ENCODE results near the gene OBI1.

OBI1 gene

GRCh38 chr13:78655906-78656305, 3.0 kb downstream of the OBI1 start:
- no peaks in the 10 kb centered on the region for H3K27me3 ChIP-seq (ENCODE audit: control insufficient read depth, low read length)
- peaks cover 33% of the 10 kb centered on the region for H4K20me1 ChIP-seq (ENCODE audit: control insufficient read depth, insufficient read depth, low read depth, low read length)
- peaks cover 18% of the 10 kb centered on the region for H3K4me1 ChIP-seq (ENCODE audit: control insufficient read depth, low read length)
- peaks cover 2% of the 10 kb centered on the region; the same call in 1 of the 2 replicates for H3F3A ChIP-seq (ENCODE audit: control insufficient read depth, insufficient read depth)
- H3K4me2 ChIP-seq (ENCODE audit: low read length) = no peak overlapping the region
- no peaks in the 10 kb centered on the region for H3K9me3 ChIP-seq (ENCODE audit: control insufficient read depth, insufficient read depth, low read length)
- TF ChIP-seq, protein P1, sequence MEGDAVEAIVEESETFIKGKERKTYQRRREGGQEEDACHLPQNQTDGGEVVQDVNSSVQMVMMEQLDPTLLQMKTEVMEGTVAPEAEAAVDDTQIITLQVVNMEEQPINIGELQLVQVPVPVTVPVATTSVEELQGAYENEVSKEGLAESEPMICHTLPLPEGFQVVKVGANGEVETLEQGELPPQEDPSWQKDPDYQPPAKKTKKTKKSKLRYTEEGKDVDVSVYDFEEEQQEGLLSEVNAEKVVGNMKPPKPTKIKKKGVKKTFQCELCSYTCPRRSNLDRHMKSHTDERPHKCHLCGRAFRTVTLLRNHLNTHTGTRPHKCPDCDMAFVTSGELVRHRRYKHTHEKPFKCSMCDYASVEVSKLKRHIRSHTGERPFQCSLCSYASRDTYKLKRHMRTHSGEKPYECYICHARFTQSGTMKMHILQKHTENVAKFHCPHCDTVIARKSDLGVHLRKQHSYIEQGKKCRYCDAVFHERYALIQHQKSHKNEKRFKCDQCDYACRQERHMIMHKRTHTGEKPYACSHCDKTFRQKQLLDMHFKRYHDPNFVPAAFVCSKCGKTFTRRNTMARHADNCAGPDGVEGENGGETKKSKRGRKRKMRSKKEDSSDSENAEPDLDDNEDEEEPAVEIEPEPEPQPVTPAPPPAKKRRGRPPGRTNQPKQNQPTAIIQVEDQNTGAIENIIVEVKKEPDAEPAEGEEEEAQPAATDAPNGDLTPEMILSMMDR (IDR thresholded peaks at IDR 0.05; ENCODE audit: low read depth, low read length, poor library complexity, severe bottlenecking) = no peak
- no peak for TF ChIP-seq EZH2phosphoT487 (IDR thresholded peaks at IDR 0.05; ENCODE audit: borderline replicate concordance, low read length)
- H3K27ac ChIP-seq (ENCODE audit: low read depth, low read length) = no peak overlapping the region
- no peak overlapping the region for H3K4me3 ChIP-seq (ENCODE audit: low read length)
- H3K36me3 ChIP-seq (ENCODE audit: control insufficient read depth, low read length) = peaks cover 29% of the 10 kb centered on the region
- no peaks in the 10 kb centered on the region for H3K9me2 ChIP-seq (replicated peaks; ENCODE audit: control insufficient read depth, low read length)
- H3K79me2 ChIP-seq (ENCODE audit: control insufficient read depth, low read length) = peaks cover 81% of the 10 kb centered on the region

DNA sequence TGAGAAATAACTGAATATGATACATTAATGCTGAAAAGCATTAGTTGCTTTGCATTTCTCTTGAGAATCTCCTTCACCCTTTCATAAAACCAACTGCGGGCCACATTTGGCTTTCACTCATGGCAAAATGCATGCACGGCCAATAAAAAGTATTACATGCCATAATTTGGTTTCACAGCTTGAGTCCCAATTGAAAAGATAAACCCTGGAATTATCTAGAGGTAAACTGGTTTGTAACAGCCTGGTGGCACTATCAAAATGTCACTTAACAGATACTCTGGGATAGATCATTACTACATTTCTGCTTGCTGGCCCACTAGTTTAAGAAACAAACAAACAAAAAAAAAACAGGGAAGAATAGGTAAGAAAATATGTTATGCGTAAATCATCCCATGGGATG, 3.9 kb downstream of the OBI1 start:
- TF ChIP-seq, protein P1 (IDR thresholded peaks at IDR 0.05; ENCODE audit: low read depth, low read length, poor library complexity, severe bottlenecking) = no peak
- TF ChIP-seq EZH2phosphoT487 (IDR thresholded peaks at IDR 0.05; ENCODE audit: borderline replicate concordance, low read length) = no peak
- Histone ChIP-seq H3K9me2 (replicated peaks; ENCODE audit: control insufficient read depth, low read length) (no peaks in the 10 kb centered on the region), H4K20me1 (ENCODE audit: control insufficient read depth, insufficient read depth, low read depth, low read length) (peaks cover 39% of the 10 kb centered on the region), H3F3A (ENCODE audit: control insufficient read depth, insufficient read depth) (no peaks in the 10 kb centered on the region; the same call in 1 of the 2 replicates), H3K9me3 (ENCODE audit: control insufficient read depth, insufficient read depth, low read length) (no peaks in the 10 kb centered on the region), H3K79me2 (ENCODE audit: control insufficient read depth, low read length) (peaks cover 90% of the 10 kb centered on the region), H3K27me3 (ENCODE audit: control insufficient read depth, low read length) (no peaks in the 10 kb centered on the region), H3K4me1 (ENCODE audit: control insufficient read depth, low read length) (peaks cover 24% of the 10 kb centered on the region), H3K36me3 (ENCODE audit: control insufficient read depth, low read length) (peaks cover 33% of the 10 kb centered on the region), H3K4me3 (ENCODE audit: low read length) (no peak overlapping the region), H3K27ac (ENCODE audit: low read depth, low read length) (no peak overlapping the region), H3K4me2 (ENCODE audit: low read length) (no peak overlapping the region)

DNA sequence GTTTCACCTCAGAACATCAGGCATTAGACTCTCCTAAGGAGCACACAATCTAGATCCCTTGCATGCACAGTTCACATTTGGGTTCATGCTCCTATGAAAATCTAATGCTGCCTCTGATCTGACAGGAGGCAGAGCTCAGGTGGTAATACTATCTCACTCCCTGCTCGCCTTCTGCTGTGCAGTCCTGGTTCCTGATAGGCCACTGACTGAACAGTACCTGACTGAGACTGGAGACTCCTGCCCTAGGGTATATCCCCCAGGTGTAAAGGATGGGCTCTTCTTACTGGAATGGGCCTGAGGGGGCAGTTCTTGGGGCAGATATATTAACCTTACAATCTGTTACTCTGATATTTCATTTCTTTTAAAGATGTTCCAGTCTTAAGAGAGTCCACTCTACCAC, 6.3 kb downstream of the OBI1 start:
- no peak overlapping the region for H3K4me2 ChIP-seq (ENCODE audit: low read length)
- H3K27ac ChIP-seq (ENCODE audit: low read depth, low read length) = no peak overlapping the region
- H3K36me3 ChIP-seq (ENCODE audit: control insufficient read depth, low read length) = peaks cover 39% of the 10 kb centered on the region
- peaks cover 45% of the 10 kb centered on the region for H4K20me1 ChIP-seq (ENCODE audit: control insufficient read depth, insufficient read depth, low read depth, low read length)
- H3K9me2 ChIP-seq (replicated peaks; ENCODE audit: control insufficient read depth, low read length) = no peaks in the 10 kb centered on the region
- peaks cover 19% of the 10 kb centered on the region for H3K4me1 ChIP-seq (ENCODE audit: control insufficient read depth, low read length)
- peaks cover 100% of the 10 kb centered on the region for H3K79me2 ChIP-seq (ENCODE audit: control insufficient read depth, low read length)
- no peak overlapping the region for H3K4me3 ChIP-seq (ENCODE audit: low read length)
- H3K9me3 ChIP-seq (ENCODE audit: control insufficient read depth, insufficient read depth, low read length) = no peaks in the 10 kb centered on the region
- TF ChIP-seq EZH2phosphoT487 (IDR thresholded peaks at IDR 0.05; ENCODE audit: borderline replicate concordance, low read length) = no peak
- TF ChIP-seq, protein P1 (IDR thresholded peaks at IDR 0.05; ENCODE audit: low read depth, low read length, poor library complexity, severe bottlenecking) = no peak
- H3F3A ChIP-seq (ENCODE audit: control insufficient read depth, insufficient read depth) = no peaks in the 10 kb centered on the region; the same call in 1 of the 2 replicates
- H3K27me3 ChIP-seq (ENCODE audit: control insufficient read depth, low read length) = no peaks in the 10 kb centered on the region

Measured in DOHH2 (cell line).